LNCaP clone FGC (cell line): ENCODE results near the gene SMIM23.

Source experiments
- DNase-seq: peaks from one replicate; pipeline ENCODE4 v3.0.0-alpha.2; 2011; ENCODE audit warnings: low read depth
- H3K4me3 ChIP-seq: 2 replicates; pipeline ENCODE4 v1.5.1; 2011; ENCODE audit warnings: mild to moderate bottlenecking, low read depth, low read length, control low read depth
- CTCF ChIP-seq: IDR thresholded peaks from 2 replicates; pipeline ENCODE4 v1.5.1; 2012; ENCODE audit warnings: mild to moderate bottlenecking; ENCODE audit not compliant: control insufficient read depth, insufficient read depth; ENCODE audit errors: extremely low read depth

SMIM23 gene

GRCh38 chr5:171797543-171797942 is 11.9 kb downstream of the SMIM23 start:
- no peak for DNase-seq
- H3K4me3 ChIP-seq = no peak overlapping the region
- no peak for TF ChIP-seq CTCF

- no peak for TF ChIP-seq CTCF
- no peak for DNase-seq
- no peak overlapping the region for H3K4me3 ChIP-seq
These were observed 12.8 kb downstream of the SMIM23 start for GRCh38 chr5:171798418-171798817.

GRCh38 chr5:171801839-171802238 is 16.2 kb downstream of the SMIM23 start:
- no peak for TF ChIP-seq CTCF
- H3K4me3 ChIP-seq = no peak overlapping the region
- DNase-seq = no peak

- no peak for DNase-seq
- no peak for TF ChIP-seq CTCF
- H3K4me3 ChIP-seq = no peak overlapping the region
These were observed 20.1 kb downstream of the SMIM23 start for GRCh38 chr5:171805746-171806145.

- no peak for DNase-seq
- no peak for TF ChIP-seq CTCF
These were observed 21.5 kb downstream of the SMIM23 start for GRCh38 chr5:171806976-171807747.

GRCh38 chr5:171808453-171808852 is 22.8 kb downstream of the SMIM23 start:
- no peak for TF ChIP-seq CTCF
- no peak for DNase-seq

More at GRCh38 chr5:171806976-171807747, 21.5 kb downstream of the SMIM23 start:
- no peak overlapping the region for H3K4me3 ChIP-seq

GRCh38 chr5:171808951-171809350 is 23.3 kb downstream of the SMIM23 start:
- TF ChIP-seq CTCF = no peak
- no peak for DNase-seq
- H3K4me3 ChIP-seq = no peak overlapping the region

More at GRCh38 chr5:171808453-171808852, 22.8 kb downstream of the SMIM23 start:
- no peak overlapping the region for H3K4me3 ChIP-seq
